ENCODE results near the gene CMPK1. TPM values are rescaled to one million over a fixed set of nuclear protein-coding genes. Genes with fewer than 3 reads are reported as not detected.
"Not testable (repeated sequence)": the region's sequence is repeated elsewhere in the genome, so short reads cannot be mapped to it uniquely, and the experiment has no call there.

CMPK1 gene
- total and polyA plus RNA-seq, 10 of the 15 experiments (the other 5 are each of a cell fraction or from before 2014, with no cell fraction given), result 43.7 to 159 (median 85.6) TPM

DNA sequence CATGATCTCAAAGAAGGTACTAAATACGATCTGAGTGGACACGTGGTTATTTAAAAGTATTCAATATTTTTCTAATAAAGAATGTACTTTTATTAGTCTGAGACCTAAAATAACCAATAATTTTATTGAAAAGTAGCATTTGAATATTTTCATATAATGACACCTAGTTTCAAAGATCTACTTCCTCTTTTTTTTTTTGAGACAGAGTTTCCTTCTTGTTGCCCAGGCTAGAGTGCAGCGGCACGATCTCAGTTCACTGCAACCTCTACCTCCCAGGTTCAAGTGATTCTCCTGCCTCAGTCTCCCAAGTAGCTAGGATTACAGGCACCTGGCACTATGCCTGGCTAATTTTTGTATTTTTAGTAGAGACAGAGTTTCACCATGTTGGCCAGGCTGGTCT lies 45.5 kb upstream of the CMPK1 start:
- ChIA-PET RAD21 (ENCODE audit: unreplicated experiment) (interaction anchor here (0.6 kb wide), 1 partner anchor 948 kb away, joined by 4 read pairs; no protein-coding TSS in a partner anchor), CTCF (interaction anchor here (0.8 to 1.0 kb wide), 2 partner anchors 44 to 109 kb away, joined by 3 read pairs; no protein-coding TSS in a partner anchor)
- DNase-seq (ENCODE audit: low read depth, low spot score); in situ Hi-C loops (cut with MboI); H3K9ac ChIP-seq (ENCODE audit: control insufficient read depth, insufficient read depth, low read length); H3K27me3 ChIP-seq (replicated peaks in 1 of 2; ENCODE audit: control insufficient read depth in 2 of 2, insufficient read depth in 2 of 2, low read length in 1 of 2); H3K79me2 ChIP-seq (ENCODE audit: control insufficient read depth, insufficient read depth, low read length); BruUV-seq (replicated peaks); H3K4me1 ChIP-seq (ENCODE audit: control insufficient read depth, insufficient read depth, low read length); FAIRE-seq; H3K27ac ChIP-seq (ENCODE audit: control insufficient read depth, insufficient read depth); POLR2A ChIA-PET; H2AFZ ChIP-seq (ENCODE audit: control insufficient read depth, low read depth, low read length); SMC1A ChIA-PET (ENCODE audit: uncharacterized antibody, unreplicated experiment); H3K4me2 ChIP-seq (ENCODE audit: control insufficient read depth, insufficient read depth); H3K9me3 ChIP-seq (replicated peaks; ENCODE audit: control insufficient read depth, insufficient read depth, low read length); H3K36me3 ChIP-seq (ENCODE audit: control insufficient read depth in 2 of 2, insufficient read depth in 2 of 2, low read length in 1 of 2); H3K4me3 ChIP-seq; H4K20me1 ChIP-seq (ENCODE audit: control insufficient read depth, insufficient read depth); intact Hi-C loops (cut with micrococcal nuclease; ENCODE audit: unreplicated experiment): not testable (repeated sequence)
- TF ChIP-seq SPI1 (IDR thresholded peaks at IDR 0.05; ENCODE audit: borderline replicate concordance, insufficient read depth, low read depth, low read length), result peak; percentile 39; the same call in 1 of the 2 replicates
- ATAC-seq, result peak; percentile 17; the same call in 1 of the 3 replicates
- 17% methylated on average over 4 of the region's 4 CpGs for WGBS (ENCODE audit: insufficient coverage, insufficient replicate concordance, low lambda C conversion rate, missing lambda C conversion rate)

DNA sequence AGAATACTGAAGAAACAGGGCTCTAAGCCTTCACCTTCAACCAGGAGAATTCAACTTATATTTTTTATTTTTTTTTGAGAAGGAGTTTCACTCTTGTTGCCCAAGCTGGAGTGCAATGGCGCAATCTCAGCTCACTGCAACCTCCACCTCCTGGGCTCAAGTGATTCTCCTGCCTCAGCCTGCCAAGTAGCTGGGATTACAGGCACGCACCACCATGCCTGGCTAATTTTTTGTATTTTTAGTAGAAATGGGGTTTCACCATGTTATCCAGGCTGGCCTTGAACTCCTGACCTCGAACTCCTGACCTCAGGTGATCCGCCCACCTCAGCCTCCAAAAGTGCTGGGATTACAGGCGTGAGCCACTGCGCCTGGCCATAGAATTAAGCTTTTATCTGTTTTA lies 38.7 kb upstream of the CMPK1 start:
- DNase-seq (ENCODE audit: low read depth, low spot score); CTCF ChIA-PET; H3K9me3 ChIP-seq (replicated peaks; ENCODE audit: control insufficient read depth, insufficient read depth, low read length); RAD21 ChIA-PET (ENCODE audit: unreplicated experiment); POLR2A ChIA-PET; in situ Hi-C loops (cut with MboI); H2AFZ ChIP-seq (ENCODE audit: control insufficient read depth, low read depth, low read length); intact Hi-C loops (cut with micrococcal nuclease; ENCODE audit: unreplicated experiment); ATAC-seq; H3K4me1 ChIP-seq (ENCODE audit: control insufficient read depth, insufficient read depth, low read length); H3K4me3 ChIP-seq; H3K79me2 ChIP-seq (ENCODE audit: control insufficient read depth, insufficient read depth, low read length); H3K27ac ChIP-seq (ENCODE audit: control insufficient read depth, insufficient read depth); BruUV-seq (replicated peaks); H4K20me1 ChIP-seq (ENCODE audit: control insufficient read depth, insufficient read depth); H3K27me3 ChIP-seq (replicated peaks in 1 of 2; ENCODE audit: control insufficient read depth in 2 of 2, insufficient read depth in 2 of 2, low read length in 1 of 2); H3K4me2 ChIP-seq (ENCODE audit: control insufficient read depth, insufficient read depth); FAIRE-seq; H3K9ac ChIP-seq (ENCODE audit: control insufficient read depth, insufficient read depth, low read length): not testable (repeated sequence)
- SMC1A ChIA-PET (ENCODE audit: uncharacterized antibody, unreplicated experiment), result interaction anchor here (1.0 kb wide), 1 partner anchor 10 kb away, joined by 3 read pairs; no protein-coding TSS in a partner anchor
- H3K36me3 ChIP-seq (ENCODE audit: control insufficient read depth in 2 of 2, insufficient read depth in 2 of 2, low read length in 1 of 2), result peaks cover 0 to 23% of the 10 kb centered on the region in 2 experiments; a peak in 3 of 4 replicates
- over 99% methylated on average over 6 of the region's 6 CpGs for WGBS (ENCODE audit: insufficient coverage, insufficient replicate concordance, low lambda C conversion rate, missing lambda C conversion rate)
